HEK293 (cell line): Measurements from ENCODE around the gene ASCL5.

Experiments used
- CTCF ChIA-PET: fragments of 350-600 bp; formaldehyde crosslinking; extraction: SDS; loops from one replicate; lab custom pipeline; 2021; ENCODE audit warnings: antibody characterized with exemption; lab: Yijun Ruan, JAX
- POLR2A ChIA-PET: fragments of 300-600 bp; formaldehyde crosslinking; extraction: SDS; loops from one replicate; lab custom pipeline; 2020; ENCODE audit warnings: antibody characterized with exemption, inconsistent platforms; lab: Yijun Ruan, JAX
- H3K27ac ChIP-seq: fragments of 200-500 bp; sonication (Bioruptor generic); 2 replicates; pipeline ENCODE4 v1.5.1; 2014; ENCODE audit warnings: low read depth, low read length, control low read depth, inconsistent platforms; ENCODE audit errors: extremely low read depth
- H3K36me3 ChIP-seq, 2 experiments: fragments of 200-500 bp in 1 of 2; sonication (Bioruptor generic) in 1 of 2; 1 replicate in 1 of 2; 2 replicates in 1 of 2; pipeline ENCODE4 v1.5.1; 2014 to 2017; ENCODE audit warnings: inconsistent platforms in 2 of 2, low read length in 2 of 2; ENCODE audit not compliant: control insufficient read depth in 2 of 2, insufficient read depth in 1 of 2
- H3K4me1 ChIP-seq: fragments of 200-500 bp; sonication (Bioruptor generic); 2 replicates; pipeline ENCODE4 v1.5.1; 2014; ENCODE audit warnings: mild to moderate bottlenecking, low read length, inconsistent platforms; ENCODE audit not compliant: control insufficient read depth, insufficient read depth
- H3K4me3 ChIP-seq: 2 replicates; pipeline ENCODE4 v1.5.1; 2011; ENCODE audit warnings: low read depth, mild to moderate bottlenecking, control low read depth, low read length, moderate library complexity
- H3K9me3 ChIP-seq: fragments of 200-500 bp; sonication (Bioruptor generic); 2 replicates; pipeline ENCODE4 v1.5.1; 2014; ENCODE audit warnings: low read depth, low read length, inconsistent platforms; ENCODE audit not compliant: control insufficient read depth, insufficient read depth
- GLIS2 ChIP-seq: fragments of 450-650 bp; formaldehyde crosslinking; IDR thresholded peaks from 2 replicates; pipeline ENCODE4 v1.5.1; 2016; ENCODE audit warnings: missing biosample characterization, missing genetic modification characterization
- KLF1 ChIP-seq: fragments of 450-650 bp; formaldehyde crosslinking; IDR thresholded peaks from 2 replicates; pipeline ENCODE4 v1.5.1; 2016; ENCODE audit warnings: missing biosample characterization, missing genetic modification characterization
- KLF10 ChIP-seq: fragments of 450-650 bp; IDR thresholded peaks from 2 replicates; pipeline ENCODE4 v1.5.1; 2018; ENCODE audit warnings: missing biosample characterization, mild to moderate bottlenecking, missing genetic modification characterization
- KLF16 ChIP-seq: fragments of 450-650 bp; formaldehyde crosslinking; IDR thresholded peaks from 2 replicates; pipeline ENCODE4 v1.5.1; 2017; ENCODE audit warnings: missing biosample characterization, missing genetic modification characterization
- MZF1 ChIP-seq: fragments of 450-650 bp; formaldehyde crosslinking; IDR thresholded peaks from 2 replicates; pipeline ENCODE4 v1.5.1; 2017; ENCODE audit warnings: missing biosample characterization, missing genetic modification characterization, borderline replicate concordance
- PRDM6 ChIP-seq: fragments of 450-650 bp; formaldehyde crosslinking; IDR thresholded peaks from 2 replicates; pipeline ENCODE4 v1.5.1; 2017; ENCODE audit warnings: missing biosample characterization, missing genetic modification characterization
- TSHZ1 ChIP-seq: fragments of 450-650 bp; formaldehyde crosslinking; IDR thresholded peaks from 2 replicates; pipeline ENCODE4 v1.5.1; 2016; ENCODE audit warnings: missing biosample characterization, missing genetic modification characterization, borderline replicate concordance
- ZFP69B ChIP-seq: fragments of 450-650 bp; formaldehyde crosslinking; IDR thresholded peaks from 2 replicates; pipeline ENCODE4 v1.5.1; 2016; ENCODE audit warnings: missing biosample characterization, missing genetic modification characterization
- ZNF19 ChIP-seq: fragments of 450-650 bp; formaldehyde crosslinking; IDR thresholded peaks from 2 replicates; pipeline ENCODE4; 2016; ENCODE audit warnings: missing biosample characterization, missing genetic modification characterization, low read depth
- ZNF274 ChIP-seq, 2 experiments: fragments of 200-500 bp in 1 of 2; fragments of 450-650 bp in 1 of 2; sonication (Bioruptor generic) in 1 of 2; formaldehyde crosslinking in 1 of 2; IDR thresholded peaks; 2 replicates each; pipeline versions ENCODE4 v1.5.1 to v1.6.1; 2014 to 2016; ENCODE audit warnings: borderline replicate concordance in 1 of 2, inconsistent platforms in 1 of 2, low read length in 1 of 2, missing biosample characterization in 1 of 2, missing genetic modification characterization in 1 of 2
- ZNF488 ChIP-seq: fragments of 450-650 bp; formaldehyde crosslinking; IDR thresholded peaks from 2 replicates; pipeline ENCODE4 v1.5.1; 2016; ENCODE audit warnings: missing biosample characterization, missing genetic modification characterization
- ZNF747 ChIP-seq: fragments of 450-650 bp; formaldehyde crosslinking; IDR thresholded peaks from 2 replicates; pipeline ENCODE4 v1.5.1; 2016; ENCODE audit warnings: missing biosample characterization, missing genetic modification characterization
- ZNF792 ChIP-seq: fragments of 450-650 bp; formaldehyde crosslinking; IDR thresholded peaks from 2 replicates; pipeline ENCODE4 v1.5.1; 2016; ENCODE audit warnings: missing biosample characterization, missing genetic modification characterization
- ZSCAN5A ChIP-seq: fragments of 450-650 bp; formaldehyde crosslinking; IDR thresholded peaks from 2 replicates; pipeline ENCODE4 v1.5.1; 2016; ENCODE audit warnings: missing biosample characterization, missing genetic modification characterization
- TF ChIP-seq, protein P1 (sequence below): fragments of 450-650 bp; formaldehyde crosslinking; IDR thresholded peaks from 2 replicates; pipeline ENCODE4 v1.5.1; 2016; ENCODE audit warnings: missing biosample characterization, missing genetic modification characterization

Gene ASCL5

GRCh38 chr1:201100169-201100930, 26.6 kb downstream of the ASCL5 start:
- CTCF ChIA-PET = interaction anchor here (0.6 to 1.4 kb wide), 4 partner anchors 11 to 19 kb away, joined by 3 to 5 read pairs (median 3); no protein-coding TSS in a partner anchor
- no peaks in the 10 kb centered on the region for H3K36me3 ChIP-seq
- H3K4me3 ChIP-seq = no peak overlapping the region
- H3K27ac ChIP-seq = no peak overlapping the region
- POLR2A ChIA-PET = no interaction called here
- TF ChIP-seq ZSCAN5A (tag by site-specific recombination) (no peak), MZF1 (tag by site-specific recombination) (no peak), ZNF274 (IDR thresholded peaks at IDR 0.05; ENCODE audit: low read length) (no peak), ZNF274 (tag by site-specific recombination; IDR thresholded peaks at IDR 0.05; ENCODE audit: borderline replicate concordance) (no peak), KLF1 (no peak), ZNF747 (no peak), PRDM6 (tag by site-specific recombination) (no peak), KLF16 (tag by site-specific recombination) (no peak), TSHZ1 (no peak), ZNF792 (tag by site-specific recombination) (no peak), GLIS2 (tag by site-specific recombination) (no peak), KLF10 (tag by site-specific recombination) (no peak), ZFP69B (tag by site-specific recombination) (no peak), ZNF19 (no peak), ZNF488 (no peak)
- TF ChIP-seq, protein P1, sequence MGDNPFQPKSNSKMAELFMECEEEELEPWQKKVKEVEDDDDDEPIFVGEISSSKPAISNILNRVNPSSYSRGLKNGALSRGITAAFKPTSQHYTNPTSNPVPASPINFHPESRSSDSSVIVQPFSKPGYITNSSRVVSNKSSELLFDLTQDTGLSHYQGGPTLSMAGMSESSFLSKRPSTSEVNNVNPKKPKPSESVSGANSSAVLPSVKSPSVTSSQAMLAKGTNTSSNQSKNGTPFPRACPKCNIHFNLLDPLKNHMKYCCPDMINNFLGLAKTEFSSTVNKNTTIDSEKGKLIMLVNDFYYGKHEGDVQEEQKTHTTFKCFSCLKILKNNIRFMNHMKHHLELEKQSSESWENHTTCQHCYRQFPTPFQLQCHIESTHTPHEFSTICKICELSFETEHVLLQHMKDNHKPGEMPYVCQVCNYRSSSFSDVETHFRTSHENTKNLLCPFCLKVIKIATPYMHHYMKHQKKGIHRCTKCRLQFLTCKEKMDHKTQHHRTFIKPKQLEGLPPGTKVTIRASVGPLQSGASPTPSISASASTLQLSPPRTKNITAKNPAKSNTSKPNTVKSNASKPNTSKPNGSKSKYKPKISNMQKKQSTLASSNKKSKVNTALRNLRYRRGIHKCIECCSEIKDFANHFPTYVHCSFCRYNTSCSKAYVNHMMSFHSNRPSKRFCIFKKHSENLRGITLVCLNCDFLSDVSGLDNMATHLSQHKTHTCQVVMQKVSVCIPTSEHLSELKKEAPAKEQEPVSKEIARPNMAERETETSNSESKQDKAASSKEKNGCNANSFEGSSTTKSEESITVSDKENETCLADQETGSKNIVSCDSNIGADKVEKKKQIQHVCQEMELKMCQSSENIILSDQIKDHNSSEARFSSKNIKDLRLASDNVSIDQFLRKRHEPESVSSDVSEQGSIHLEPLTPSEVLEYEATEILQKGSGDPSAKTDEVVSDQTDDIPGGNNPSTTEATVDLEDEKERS (tag by site-specific recombination) = no peak
- H3K9me3 ChIP-seq = no peaks in the 10 kb centered on the region
- no peaks in the 10 kb centered on the region for H3K4me1 ChIP-seq
